Parathyroid adenoma (tissue), 2 donors: ENCODE results near the gene SAMM50.

ENCODE experiments used
- H2AFZ ChIP-seq: fragments of 300-600 bp; sonication (generic); one replicate; pipeline ENCODE4 v1.7.0; 2017; ENCODE audit warnings: antibody characterized with exemption, mild to moderate bottlenecking
- H3K27ac ChIP-seq: fragments of 300-600 bp; sonication (generic); one replicate; pipeline ENCODE4 v1.7.0; 2017
- H3K27me3 ChIP-seq: fragments of 300-600 bp; sonication (generic); one replicate; pipeline ENCODE4 v1.7.0; 2017; ENCODE audit warnings: low read length; ENCODE audit not compliant: control insufficient read depth, insufficient read depth
- H3K36me3 ChIP-seq: fragments of 300-600 bp; sonication (generic); one replicate; pipeline ENCODE4 v1.7.0; 2017; ENCODE audit warnings: low read length; ENCODE audit not compliant: control insufficient read depth, insufficient read depth
- H3K4me1 ChIP-seq: fragments of 300-600 bp; sonication (generic); one replicate; pipeline ENCODE4 v1.7.0; 2017; ENCODE audit warnings: control low read depth
- H3K4me2 ChIP-seq: fragments of 300-600 bp; sonication (generic); one replicate; pipeline ENCODE4 v1.7.0; 2017; ENCODE audit warnings: low read length
- H3K4me3 ChIP-seq: fragments of 300-600 bp; sonication (generic); one replicate; pipeline ENCODE4 v1.7.0; 2017; ENCODE audit warnings: low read depth, low read length
- H3K79me2 ChIP-seq: fragments of 300-600 bp; sonication (generic); one replicate; pipeline ENCODE4 v1.7.0; 2017; ENCODE audit warnings: control low read depth
- H3K9ac ChIP-seq: fragments of 300-600 bp; sonication (generic); one replicate; pipeline ENCODE4 v1.7.0; 2017; ENCODE audit warnings: mild to moderate bottlenecking
- H3K9me3 ChIP-seq: fragments of 300-600 bp; sonication (generic); one replicate; pipeline ENCODE4 v1.7.0; 2017; ENCODE audit warnings: low read length; ENCODE audit not compliant: control insufficient read depth
- TF ChIP-seq, protein P1 (sequence below): fragments of 300-600 bp; sonication (generic); IDR thresholded peaks from one replicate; pipeline ENCODE4 v1.7.0; 2017; ENCODE audit warnings: antibody characterized with exemption, mild to moderate bottlenecking
- donor health status: primary hyperparathyroidism.

SAMM50 gene

DNA sequence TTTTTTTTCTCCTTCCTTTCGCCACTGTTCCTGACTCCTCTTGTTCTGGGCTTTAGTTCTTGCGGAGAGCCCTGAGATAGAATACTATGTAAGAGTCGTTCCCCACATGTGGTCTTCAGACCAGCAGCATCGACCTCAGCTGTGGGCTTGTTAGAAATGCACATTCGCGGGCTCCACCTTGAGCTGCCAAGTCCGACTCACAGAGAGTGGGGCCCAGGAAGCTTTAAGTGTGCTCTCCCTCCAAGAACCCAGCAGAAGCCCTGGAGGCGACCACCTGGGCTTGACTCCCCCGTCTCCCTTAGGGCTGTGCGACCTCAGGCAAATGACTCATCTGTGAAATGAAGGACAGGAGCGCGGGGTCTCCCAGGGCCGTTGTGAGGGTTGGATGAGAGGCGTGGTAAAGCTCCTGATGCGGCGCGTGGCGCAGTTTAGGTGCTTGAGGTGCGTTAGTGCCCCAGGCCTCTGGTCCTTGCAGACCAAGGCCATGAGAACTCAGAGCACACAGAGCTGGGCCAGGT, 18.8 kb downstream of the SAMM50 start:
- no peaks in the 10 kb centered on the region for H3K9me3 ChIP-seq
- H3K4me1 ChIP-seq = no peaks in the 10 kb centered on the region
- H3K27ac ChIP-seq = no peak overlapping the region
- no peak overlapping the region for H3K4me2 ChIP-seq
- no peak overlapping the region for H3K4me3 ChIP-seq
- no peak overlapping the region for H2AFZ ChIP-seq
- H3K36me3 ChIP-seq = no peaks in the 10 kb centered on the region
- no peak overlapping the region for H3K9ac ChIP-seq
- TF ChIP-seq, protein P1, sequence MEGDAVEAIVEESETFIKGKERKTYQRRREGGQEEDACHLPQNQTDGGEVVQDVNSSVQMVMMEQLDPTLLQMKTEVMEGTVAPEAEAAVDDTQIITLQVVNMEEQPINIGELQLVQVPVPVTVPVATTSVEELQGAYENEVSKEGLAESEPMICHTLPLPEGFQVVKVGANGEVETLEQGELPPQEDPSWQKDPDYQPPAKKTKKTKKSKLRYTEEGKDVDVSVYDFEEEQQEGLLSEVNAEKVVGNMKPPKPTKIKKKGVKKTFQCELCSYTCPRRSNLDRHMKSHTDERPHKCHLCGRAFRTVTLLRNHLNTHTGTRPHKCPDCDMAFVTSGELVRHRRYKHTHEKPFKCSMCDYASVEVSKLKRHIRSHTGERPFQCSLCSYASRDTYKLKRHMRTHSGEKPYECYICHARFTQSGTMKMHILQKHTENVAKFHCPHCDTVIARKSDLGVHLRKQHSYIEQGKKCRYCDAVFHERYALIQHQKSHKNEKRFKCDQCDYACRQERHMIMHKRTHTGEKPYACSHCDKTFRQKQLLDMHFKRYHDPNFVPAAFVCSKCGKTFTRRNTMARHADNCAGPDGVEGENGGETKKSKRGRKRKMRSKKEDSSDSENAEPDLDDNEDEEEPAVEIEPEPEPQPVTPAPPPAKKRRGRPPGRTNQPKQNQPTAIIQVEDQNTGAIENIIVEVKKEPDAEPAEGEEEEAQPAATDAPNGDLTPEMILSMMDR = no peak
- no peaks in the 10 kb centered on the region for H3K27me3 ChIP-seq
- no peaks in the 10 kb centered on the region for H3K79me2 ChIP-seq

DNA sequence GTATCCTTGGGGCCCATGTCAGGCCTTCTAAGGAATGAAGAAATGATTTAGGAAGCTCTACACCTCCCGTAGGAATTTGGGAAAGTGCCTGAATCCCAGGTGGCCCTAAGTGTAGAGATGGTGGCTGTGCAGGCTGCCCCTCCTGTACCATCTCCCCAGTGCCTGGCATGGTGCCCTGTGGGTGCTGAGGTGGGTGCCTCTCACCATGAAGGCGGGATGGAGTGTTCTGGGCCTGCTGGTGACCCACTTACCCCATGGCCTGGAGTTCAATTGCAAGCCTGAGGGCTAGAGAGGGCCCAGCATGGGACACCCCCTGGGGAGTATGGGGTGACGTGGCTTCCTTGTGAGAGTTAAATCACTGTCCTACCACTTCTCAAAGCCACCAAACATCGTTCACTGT, 19.8 kb downstream of the SAMM50 start:
- Histone ChIP-seq H3K27ac (no peak overlapping the region), H3K36me3 (no peaks in the 10 kb centered on the region), H2AFZ (no peak overlapping the region), H3K9ac (no peak overlapping the region), H3K4me1 (no peaks in the 10 kb centered on the region), H3K4me3 (no peak overlapping the region), H3K4me2 (no peak overlapping the region), H3K27me3 (no peaks in the 10 kb centered on the region), H3K9me3 (no peaks in the 10 kb centered on the region), H3K79me2 (no peaks in the 10 kb centered on the region)
- TF ChIP-seq, protein P1 = no peak

DNA sequence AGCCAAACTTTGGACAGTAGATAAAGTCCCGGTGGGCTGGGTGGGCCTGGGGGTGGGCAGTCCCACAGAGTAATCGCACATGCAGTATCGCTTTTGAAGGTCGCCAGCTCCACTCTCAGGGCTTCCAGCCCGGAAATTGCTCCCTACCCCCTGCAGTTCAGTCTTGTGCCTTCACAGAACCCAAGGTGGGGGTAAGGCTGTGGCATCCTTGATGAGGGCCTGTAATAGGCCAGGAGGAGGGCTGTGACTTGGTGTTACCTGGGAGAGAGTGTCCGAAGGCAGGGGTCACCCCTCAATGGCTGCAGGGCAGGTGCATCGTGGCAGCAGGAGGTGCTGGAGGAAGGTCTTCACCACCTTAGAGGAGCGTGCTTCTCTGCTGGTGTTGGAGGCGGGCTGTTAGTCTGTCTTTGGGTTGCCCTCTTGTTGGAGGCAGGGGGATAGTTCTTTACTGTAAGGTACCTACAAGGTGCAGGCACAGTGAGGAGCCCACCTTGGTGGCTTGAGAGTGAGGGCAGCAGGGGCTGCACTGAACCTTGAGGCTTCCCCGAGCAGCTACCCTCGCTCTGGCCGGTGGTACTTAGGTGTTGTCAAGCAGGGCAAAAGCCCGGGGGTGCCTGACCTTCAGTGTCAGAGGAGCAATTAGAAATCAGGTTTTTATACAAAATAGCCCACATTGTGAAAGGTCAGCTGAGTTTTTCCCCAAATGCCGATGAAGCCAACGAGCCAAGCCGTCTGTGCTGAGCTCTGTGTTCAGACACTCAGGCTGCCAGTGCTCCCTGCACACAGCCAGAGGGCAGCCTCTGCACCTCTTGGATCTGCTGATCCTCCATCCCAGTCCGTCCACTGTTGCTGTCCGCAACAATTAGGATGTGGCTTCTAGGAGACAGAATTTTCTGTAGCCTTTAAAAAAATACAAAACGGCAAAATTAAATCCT, 21.9 kb downstream of the SAMM50 start:
- Histone ChIP-seq H3K27ac (no peak overlapping the region), H3K36me3 (no peaks in the 10 kb centered on the region)
- TF ChIP-seq, protein P1 = no peak

DNA sequence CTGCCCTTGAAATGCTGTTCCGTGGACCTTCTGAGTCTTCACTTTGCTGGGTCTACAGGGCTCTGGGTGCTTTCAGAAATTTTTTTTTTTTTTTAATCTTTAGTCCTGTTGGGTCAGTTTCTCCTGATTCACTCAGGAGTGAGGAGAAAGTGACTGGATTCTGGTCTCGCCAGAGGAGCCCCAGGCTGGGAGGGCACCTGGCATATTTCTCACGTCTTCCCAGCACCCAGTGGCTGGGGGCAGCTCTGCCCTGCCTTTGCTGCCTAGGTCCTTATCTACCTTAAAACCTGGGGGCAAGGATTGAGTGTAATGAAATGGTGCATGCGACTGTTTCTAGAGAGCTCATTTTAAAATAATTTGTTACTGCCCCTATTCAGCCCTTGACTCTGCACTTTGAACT, 23.3 kb downstream of the SAMM50 start:
- Histone ChIP-seq H2AFZ (no peak overlapping the region), H3K27me3 (no peaks in the 10 kb centered on the region), H3K9ac (no peak overlapping the region), H3K79me2 (no peaks in the 10 kb centered on the region), H3K4me2 (no peak overlapping the region), H3K4me3 (no peak overlapping the region), H3K9me3 (no peaks in the 10 kb centered on the region), H3K36me3 (no peaks in the 10 kb centered on the region), H3K27ac (no peak overlapping the region), H3K4me1 (no peaks in the 10 kb centered on the region)
- TF ChIP-seq, protein P1 = no peak

More for the DNA sequence above, 21.9 kb downstream of the SAMM50 start:
- Histone ChIP-seq H3K4me1 (no peaks in the 10 kb centered on the region), H3K4me2 (no peak overlapping the region), H3K9ac (no peak overlapping the region), H3K79me2 (no peaks in the 10 kb centered on the region), H3K4me3 (no peak overlapping the region), H3K9me3 (no peaks in the 10 kb centered on the region), H2AFZ (no peak overlapping the region), H3K27me3 (no peaks in the 10 kb centered on the region)
